ENCODE results near the gene RBM26.

- TF ChIP-seq EZH2 (IDR thresholded peaks at IDR 0.05; ENCODE audit: borderline replicate concordance, low read length) = no peak
- TF ChIP-seq CTCF (conservative IDR thresholded peaks at IDR 0.05 in 1 of 2, IDR thresholded peaks at IDR 0.05 in 1 of 2; ENCODE audit: extremely low read depth in 1 of 2, insufficient read depth in 1 of 2, low read depth in 1 of 2, low read length in 2 of 2) = no peak
Measured at GRCh38 chr13:79403113-79403512, 2.9 kb downstream of the RBM26 start.

All from mammary epithelial cell (primary cell).